GM12878 (cell line): Measurements from ENCODE around the gene GRAMD2B. TPM values are rescaled to one million over a fixed set of nuclear protein-coding genes. Genes with fewer than 3 reads are reported as not detected.

ENCODE experiments used
- ATAC-seq: fragments of 200-7000 bp; cut with Tn5 transposase; 3 replicates; pipeline ENCODE4 v1.9.1; 2020; ENCODE audit warnings: mild to moderate bottlenecking, moderate library complexity
- BruUV-seq: library from RNA; stranded (reverse); fragments of 400-500 nt; replicated peaks from 2 replicates; lab custom pipeline; 2021; lab: Mats Ljungman, UMichigan
- CTCF ChIA-PET: fragments of 300-600 bp; sonication (Branson Sonifier 250); formaldehyde crosslinking; extraction: SDS; loops from one replicate; lab custom pipeline; 2021; ENCODE audit warnings: inconsistent platforms; lab: Yijun Ruan, JAX
- POLR2A ChIA-PET: fragments of 350-600 bp; formaldehyde crosslinking; extraction: SDS; loops from one replicate; lab custom pipeline; 2021; ENCODE audit warnings: inconsistent platforms; lab: Charles Lee
- RAD21 ChIA-PET: fragments of 300-600 bp; sonication (Branson Sonifier 250); formaldehyde crosslinking; loops from one replicate; lab custom pipeline; 2023; ENCODE audit warnings: antibody characterized with exemption; ENCODE audit not compliant: unreplicated experiment; lab: Charles Lee
- SMC1A ChIA-PET: fragments of 300-600 bp; sonication (Branson Sonifier 250); formaldehyde crosslinking; loops from one replicate; lab custom pipeline; 2023; ENCODE audit not compliant: unreplicated experiment, uncharacterized antibody; lab: Charles Lee
- DNase-seq: peaks from one replicate; pipeline ENCODE4 v3.0.0-alpha.2; 2011; ENCODE audit warnings: low read depth, low spot score
- FAIRE-seq: peaks from 3 replicates; lab custom pipeline; 2011; peaks lifted over from hg19 to GRCh38; lab: Jason Lieb, UNC
- H2AFZ ChIP-seq: 2 replicates; pipeline ENCODE4 v1.6.0; 2011; ENCODE audit warnings: low read depth, low read length, control low read depth; ENCODE audit not compliant: control insufficient read depth
- H3K27ac ChIP-seq: 2 replicates; pipeline ENCODE4 v1.5.1; 2011; ENCODE audit warnings: control low read depth; ENCODE audit not compliant: control insufficient read depth, insufficient read depth
- H3K27me3 ChIP-seq, 2 experiments: replicated peaks in 1 of 2; 2 replicates each; pipeline versions ENCODE4 v1.6.0 to v1.6.1; 2011; ENCODE audit warnings: low read length in 1 of 2; ENCODE audit not compliant: control insufficient read depth in 2 of 2, insufficient read depth in 2 of 2
- H3K36me3 ChIP-seq, 2 experiments: 2 replicates each; pipeline ENCODE4 v1.5.1; 2011; ENCODE audit warnings: low read length in 1 of 2; ENCODE audit not compliant: control insufficient read depth in 2 of 2, insufficient read depth in 2 of 2
- H3K4me1 ChIP-seq: 2 replicates; pipeline ENCODE4 v1.6.1; 2011; ENCODE audit warnings: mild to moderate bottlenecking, low read length, moderate library complexity, mixed read lengths; ENCODE audit not compliant: control insufficient read depth, insufficient read depth
- H3K4me2 ChIP-seq: 2 replicates; pipeline ENCODE4 v1.6.0; 2011; ENCODE audit warnings: control low read depth; ENCODE audit not compliant: control insufficient read depth, insufficient read depth
- H3K4me3 ChIP-seq: fragments of 200-600 bp; sonication (generic); 2 replicates; pipeline ENCODE4 v1.5.1; 2016
- H3K79me2 ChIP-seq: 2 replicates; pipeline ENCODE4 v1.6.0; 2011; ENCODE audit warnings: low read length; ENCODE audit not compliant: control insufficient read depth, insufficient read depth
- H3K9ac ChIP-seq: 2 replicates; pipeline ENCODE4 v1.8.0; 2011; ENCODE audit warnings: low read length, control low read depth, mixed read lengths; ENCODE audit not compliant: control insufficient read depth, insufficient read depth
- H3K9me3 ChIP-seq: replicated peaks from 3 replicates; pipeline ENCODE4 v1.5.1; 2011; ENCODE audit warnings: mild to moderate bottlenecking, low read length; ENCODE audit not compliant: control insufficient read depth, insufficient read depth
- H4K20me1 ChIP-seq: 2 replicates; pipeline ENCODE4 v1.6.0; 2011; ENCODE audit not compliant: control insufficient read depth, insufficient read depth
- BCL11A ChIP-seq: IDR thresholded peaks from 2 replicates; pipeline ENCODE4 v1.6.1; 2011; ENCODE audit warnings: low read depth, low read length
- CBX5 ChIP-seq: sonication (generic); IDR thresholded peaks from 2 replicates; pipeline ENCODE4 v1.6.1; 2016; ENCODE audit warnings: low read depth, moderate library complexity, mild to moderate bottlenecking, inconsistent platforms
- ETV6 ChIP-seq, 2 experiments: fragments of 450-650 bp in 1 of 2; IDR thresholded peaks in 1 of 2; conservative IDR thresholded peaks in 1 of 2; 2 replicates each; pipeline ENCODE4 v1.6.1; 2014; ENCODE audit warnings: antibody characterized with exemption in 1 of 2, borderline replicate concordance in 1 of 2, low read depth in 1 of 2, mild to moderate bottlenecking in 1 of 2, moderate library complexity in 1 of 2
- HDAC6 ChIP-seq: fragments of 200-600 bp; sonication (generic); IDR thresholded peaks from one replicate; pipeline ENCODE4 v1.8.0; 2017; ENCODE audit warnings: antibody characterized with exemption; ENCODE audit not compliant: unreplicated experiment
- IKZF1 ChIP-seq: fragments of 450-650 bp; conservative IDR thresholded peaks from 2 replicates; pipeline ENCODE4 v1.6.1; 2017; ENCODE audit warnings: antibody characterized with exemption, mild to moderate bottlenecking
- JUND ChIP-seq: IDR thresholded peaks from 2 replicates; pipeline ENCODE4 v1.6.1; 2012; ENCODE audit warnings: low read depth, mild to moderate bottlenecking, low read length, improper control_type of control experiment, moderate library complexity
- NFYA ChIP-seq: IDR thresholded peaks from 2 replicates; pipeline ENCODE4 v1.6.1; 2011; ENCODE audit warnings: low read depth, mild to moderate bottlenecking, low read length, improper control_type of control experiment, borderline replicate concordance
- PRDM15 ChIP-seq: fragments of 450-650 bp; formaldehyde crosslinking; IDR thresholded peaks from 2 replicates; pipeline ENCODE4 v1.4.0; 2020; ENCODE audit warnings: mild to moderate bottlenecking, moderate library complexity
- SMAD5 ChIP-seq: IDR thresholded peaks from 2 replicates; pipeline ENCODE4 v1.6.1; 2016; ENCODE audit warnings: antibody characterized with exemption, low read depth
- SRF ChIP-seq, 2 experiments: IDR thresholded peaks; 2 replicates each; pipeline ENCODE4 v1.6.1; 2011; ENCODE audit warnings: low read depth in 2 of 2, low read length in 2 of 2, mild to moderate bottlenecking in 1 of 2, moderate library complexity in 1 of 2
- STAT3 ChIP-seq: IDR thresholded peaks from 2 replicates; pipeline ENCODE4 v1.6.1; 2011; ENCODE audit warnings: low read depth, low read length, improper control_type of control experiment
- TAF1 ChIP-seq: IDR thresholded peaks from 2 replicates; pipeline ENCODE4 v1.6.1; 2011; ENCODE audit warnings: mild to moderate bottlenecking, low read depth, low read length, borderline replicate concordance
- YY1 ChIP-seq: IDR thresholded peaks from 2 replicates; pipeline ENCODE4 v1.6.1; 2011; ENCODE audit warnings: low read depth, mild to moderate bottlenecking, low read length
- ZNF217 ChIP-seq: fragments of 450-650 bp; IDR thresholded peaks from 2 replicates; pipeline ENCODE4 v1.6.1; 2017; ENCODE audit warnings: antibody characterized with exemption, mild to moderate bottlenecking
- ZSCAN29 ChIP-seq: fragments of 450-650 bp; IDR thresholded peaks from 2 replicates; pipeline ENCODE4 v1.6.1; 2017; ENCODE audit warnings: mild to moderate bottlenecking, moderate library complexity
- WGBS: methylation state at CpG from one replicate; pipeline ENCODE4 v1.1.6; 2016; ENCODE audit warnings: low lambda C conversion rate; ENCODE audit not compliant: insufficient replicate concordance, insufficient coverage; ENCODE audit errors: missing lambda C conversion rate; 5-methylcytosine and 5-hydroxymethylcytosine counted together
- in situ Hi-C: fragments of 300-500 bp; cut with MboI; formaldehyde crosslinking; loops from 9 replicates; pipeline ENCODE4 v1.14.3; 2018; ENCODE audit warnings: mixed read lengths
- intact Hi-C: fragments of 100-400 bp; cut with micrococcal nuclease; formaldehyde crosslinking; loops from one replicate; pipeline ENCODE4 v1.14.2; 2022; ENCODE audit not compliant: unreplicated experiment
- polyA plus RNA-seq, 11 experiments: library from polyadenylated mRNA; depleted of rRNA in 4 of 11; unstranded in 6 of 11; stranded (reverse) in 5 of 11; fragments of >200 nt; fragmentation: Nextera tagmentation in 4 of 11; fragmentation: Illumina TruSeq in 1 of 11; extraction: Ambion mirVana in 4 of 11; extraction: Trizol in 1 of 11; gene quantifications; 1 replicate in 1 of 11; 2 replicates in 10 of 11; pipeline versions ENCODE4 v1.2.1 to v1.2.3, GENCODE V29; 2011 to 2016; ENCODE audit warnings: inconsistent platforms in 2 of 11, missing spikeins in 2 of 11, low read depth in 1 of 11
- total RNA-seq, 4 experiments: library from RNA; depleted of rRNA in 3 of 4; stranded (reverse); fragments of >200 nt in 3 of 4; fragmentation: Illumina TruSeq in 1 of 4; extraction: Trizol in 1 of 4; gene quantifications; 2 replicates each; pipeline versions ENCODE4 v1.2.1 to v1.2.3, GENCODE V29; 2013 to 2021

Gene GRAMD2B
- total and polyA plus RNA-seq, 10 of the 15 experiments (the other 5 are each of a cell fraction or from before 2014, with no cell fraction given): 1.9 to 21.5 (median 8.4) TPM

- no peak for ATAC-seq
- ChIA-PET POLR2A (no interaction called here), SMC1A (no interaction called here), RAD21 (no interaction called here), CTCF (interaction anchor here (3.2 kb wide), 1 partner anchor 14 kb away, joined by 16 read pairs; no protein-coding TSS in a partner anchor)
- H3K27me3 ChIP-seq: no peaks in the 10 kb centered on the region
- H3K4me3 ChIP-seq: no peak overlapping the region
- no TSS peak for BruUV-seq
- H3K9me3 ChIP-seq: no peaks in the 10 kb centered on the region
- WGBS: 70% methylated on average over 4 of the region's 4 CpGs
- intact Hi-C loops (no loop called here), in situ Hi-C loops (no loop called here)
- H3K36me3 ChIP-seq: no peaks in the 10 kb centered on the region
- no peaks in the 10 kb centered on the region for H3K79me2 ChIP-seq
- no peak for FAIRE-seq
- no peaks in the 10 kb centered on the region for H3K4me1 ChIP-seq
- peak in 1 of 2 experiments; percentile 77; a peak in 2 of 4 replicates for TF ChIP-seq SRF (IDR thresholded peaks at IDR 0.05; ENCODE audit: low read depth in 2 of 2, low read length in 2 of 2)
- TF ChIP-seq ZNF217: no peak
- TF ChIP-seq TAF1: no peak
- no peak overlapping the region for H2AFZ ChIP-seq
- DNase-seq: no peak
- H3K4me2 ChIP-seq: no peak overlapping the region
- H3K9ac ChIP-seq: no peak overlapping the region
- no peaks in the 10 kb centered on the region for H4K20me1 ChIP-seq
- no peak overlapping the region for H3K27ac ChIP-seq
These were observed 90.9 kb downstream of the GRAMD2B start for GRCh38 chr5:126514131-126514557.

- H2AFZ ChIP-seq: no peak overlapping the region
- H3K9me3 ChIP-seq: no peaks in the 10 kb centered on the region
- no peaks in the 10 kb centered on the region for H4K20me1 ChIP-seq
- no peaks in the 10 kb centered on the region for H3K27me3 ChIP-seq
- WGBS: 58% methylated on average over 9 of the region's 9 CpGs
- H3K4me3 ChIP-seq: no peak overlapping the region
- SMC1A ChIA-PET: no interaction called here
- no TSS peak for BruUV-seq
- RAD21 ChIA-PET: interaction anchor here (0.8 kb wide), 1 partner anchor 25 kb away, joined by 4 read pairs; no protein-coding TSS in a partner anchor
- POLR2A ChIA-PET: no interaction called here
- H3K4me1 ChIP-seq: no peaks in the 10 kb centered on the region
- H3K9ac ChIP-seq: no peak overlapping the region
- in situ Hi-C loops: no loop called here
- H3K79me2 ChIP-seq: no peaks in the 10 kb centered on the region
- H3K27ac ChIP-seq: no peak overlapping the region
- no peaks in the 10 kb centered on the region for H3K36me3 ChIP-seq
- no peak for DNase-seq
- no peak for ATAC-seq
- H3K4me2 ChIP-seq: no peak overlapping the region
- intact Hi-C loops: no loop called here
- FAIRE-seq: no peak
- CTCF ChIA-PET: interaction anchor here (0.6 to 3.2 kb wide), 2 partner anchors 14 to 156 kb away, joined by 4 to 16 read pairs; no protein-coding TSS in a partner anchor
- TF ChIP-seq HDAC6 (no peak), YY1 (no peak), SMAD5 (no peak), PRDM15 (CRISPR knock-in tag) (no peak), JUND (no peak), CBX5 (no peak), ZSCAN29 (no peak), STAT3 (no peak), NFYA (no peak), IKZF1 (no peak), ETV6 (conservative IDR thresholded peaks at IDR 0.05 in 1 of 2, IDR thresholded peaks at IDR 0.05 in 1 of 2; ENCODE audit: borderline replicate concordance in 1 of 2, low read depth in 1 of 2) (no peak), BCL11A (no peak)
These were observed 91.4 kb downstream of the GRAMD2B start for GRCh38 chr5:126514558-126515141.
